NK-92 (cell line): ENCODE measurements around the gene CDC25A.
"Not testable (repeated sequence)": the region's sequence is repeated elsewhere in the genome, so short reads cannot be mapped to it uniquely, and the experiment has no call there.

Source experiments
- DNase-seq: peaks from one replicate; lab custom pipeline; 2025; ENCODE audit not compliant: unreplicated experiment; lab: John Stamatoyannopoulos, UW

CDC25A gene

DNA sequence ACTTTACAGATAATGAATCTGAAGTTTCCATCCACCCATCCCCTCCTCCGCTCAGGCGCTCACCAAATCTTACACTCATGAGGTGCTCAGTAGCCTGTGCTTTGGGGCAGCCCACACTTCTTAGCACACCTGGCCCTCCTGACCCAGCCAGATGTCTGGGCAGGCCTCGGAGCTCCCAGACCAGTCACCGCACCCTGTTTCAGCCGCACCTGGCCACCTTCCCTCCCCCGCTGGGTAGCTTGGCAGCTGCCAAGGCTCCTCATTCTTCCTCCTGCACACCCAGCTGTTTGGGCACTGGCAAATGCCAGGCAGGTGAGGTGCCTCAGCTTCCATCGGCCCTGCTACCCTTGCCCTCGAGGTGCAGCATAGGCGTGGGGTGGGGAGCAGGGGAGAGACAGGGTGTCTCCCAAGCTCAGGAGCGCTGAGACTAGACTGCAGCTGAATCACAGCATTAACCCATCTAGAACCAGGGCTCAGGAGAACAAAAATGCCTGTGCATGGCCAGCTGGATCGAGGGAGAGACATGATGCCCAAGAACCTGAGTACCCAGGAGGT, 45.8 kb downstream of the CDC25A start:
- no peak for DNase-seq

DNA sequence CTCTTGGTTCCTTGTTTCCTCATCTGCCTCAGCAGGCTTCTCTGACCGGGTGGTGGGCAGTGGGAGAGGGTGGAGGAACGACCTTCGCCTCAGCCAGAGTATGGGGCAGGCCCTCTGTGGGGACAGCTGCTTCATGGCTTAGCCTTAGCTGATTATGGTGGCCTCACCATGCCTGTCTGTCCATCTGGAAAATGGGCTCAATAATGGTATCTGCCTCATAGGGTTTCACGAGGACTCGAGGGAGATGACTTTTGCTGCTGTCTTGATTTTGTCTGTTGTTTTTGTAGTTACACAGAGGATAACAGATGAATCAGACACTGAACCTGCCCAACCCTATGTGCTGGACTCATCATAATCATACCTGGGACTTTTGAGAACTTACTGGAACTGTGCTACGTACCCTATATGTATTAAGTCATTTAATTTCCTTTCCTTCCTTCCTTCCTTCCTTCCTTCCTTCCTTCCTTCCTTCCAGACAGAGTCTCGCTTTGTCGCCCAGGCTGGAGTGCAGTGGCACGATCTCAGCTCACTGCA, 46.5 kb downstream of the CDC25A start:
- DNase-seq, result no peak

DNA sequence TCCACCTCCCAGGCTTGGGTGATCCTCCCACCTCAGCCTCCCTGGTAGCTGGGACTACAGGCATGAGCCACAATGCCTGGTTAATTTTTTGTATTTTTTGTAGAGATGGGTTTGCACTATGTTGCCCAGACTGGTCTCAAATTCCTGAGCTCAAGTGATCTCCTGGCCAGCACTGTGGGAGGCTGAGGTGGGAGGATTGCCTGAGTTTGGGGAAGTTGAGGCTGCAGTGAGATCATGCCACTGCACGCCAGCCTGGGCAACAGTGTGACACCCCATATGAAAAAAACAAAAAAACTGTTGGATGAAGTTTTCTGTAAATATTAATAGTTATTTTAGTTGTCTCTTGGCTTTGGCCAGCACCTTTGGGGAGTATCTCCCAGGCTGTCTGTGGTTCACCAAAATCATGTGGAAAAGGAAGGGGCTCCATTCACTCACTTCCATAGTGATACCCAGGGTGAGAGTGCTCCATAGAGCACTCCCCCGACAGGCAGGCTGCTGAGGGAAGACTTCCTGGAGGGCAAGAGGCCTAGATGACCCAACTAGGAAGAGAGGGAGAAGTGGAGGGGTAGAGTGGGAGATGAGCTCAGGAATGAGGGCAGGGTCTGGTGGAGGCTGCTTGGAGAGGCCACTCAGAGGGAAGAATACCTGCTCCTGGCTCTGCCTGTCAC, 47.1 kb downstream of the CDC25A start:
- no peak for DNase-seq

DNA sequence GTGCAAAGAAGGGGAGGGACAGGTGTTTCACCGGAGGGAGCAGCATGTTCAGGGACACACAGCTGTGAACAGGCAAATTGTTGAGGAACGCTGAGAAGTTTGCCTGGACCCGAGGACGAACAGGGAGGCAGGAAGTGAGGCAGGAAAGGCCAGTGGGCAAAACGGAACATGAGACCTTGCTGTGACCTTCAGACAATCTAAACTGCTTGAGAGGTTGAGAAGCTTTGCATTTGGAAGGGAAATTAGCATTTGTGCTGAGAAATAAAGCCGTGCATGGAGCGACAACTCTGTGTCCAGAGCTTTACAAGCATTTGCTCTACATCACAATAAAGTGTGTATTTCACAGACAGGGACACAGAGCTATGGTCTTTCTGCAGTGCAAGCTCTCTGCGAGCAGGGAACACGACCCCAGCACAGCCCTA, 47.9 kb downstream of the CDC25A start:
- DNase-seq, result no peak

DNA sequence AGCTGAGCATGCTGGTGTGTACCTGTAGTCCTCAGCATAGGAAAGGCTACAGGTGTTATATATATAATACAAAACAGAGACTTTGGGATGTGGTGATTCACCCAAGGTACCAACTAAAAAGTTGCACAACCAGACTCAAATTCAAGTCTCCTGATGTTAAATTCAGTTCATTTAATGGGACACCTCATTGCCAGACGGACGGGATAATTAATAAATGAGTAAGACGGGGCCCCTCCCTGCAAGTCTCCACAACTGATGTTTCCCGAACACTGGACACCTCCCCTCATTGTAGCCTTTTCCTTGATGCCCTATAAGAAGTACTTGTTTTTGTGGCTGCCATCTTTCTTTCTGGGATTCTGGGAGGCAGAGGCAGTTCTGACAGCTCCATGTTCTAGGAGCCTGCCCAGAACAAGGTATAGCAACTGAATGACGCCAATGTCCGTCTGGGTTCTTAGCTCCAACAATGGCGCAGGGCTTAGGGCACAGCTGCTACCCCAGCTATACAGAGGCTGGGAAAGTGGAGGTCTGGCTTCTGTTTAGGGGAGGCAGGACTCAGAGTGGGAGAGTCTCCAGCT, 50.7 kb downstream of the CDC25A start:
- DNase-seq, result no peak

DNA sequence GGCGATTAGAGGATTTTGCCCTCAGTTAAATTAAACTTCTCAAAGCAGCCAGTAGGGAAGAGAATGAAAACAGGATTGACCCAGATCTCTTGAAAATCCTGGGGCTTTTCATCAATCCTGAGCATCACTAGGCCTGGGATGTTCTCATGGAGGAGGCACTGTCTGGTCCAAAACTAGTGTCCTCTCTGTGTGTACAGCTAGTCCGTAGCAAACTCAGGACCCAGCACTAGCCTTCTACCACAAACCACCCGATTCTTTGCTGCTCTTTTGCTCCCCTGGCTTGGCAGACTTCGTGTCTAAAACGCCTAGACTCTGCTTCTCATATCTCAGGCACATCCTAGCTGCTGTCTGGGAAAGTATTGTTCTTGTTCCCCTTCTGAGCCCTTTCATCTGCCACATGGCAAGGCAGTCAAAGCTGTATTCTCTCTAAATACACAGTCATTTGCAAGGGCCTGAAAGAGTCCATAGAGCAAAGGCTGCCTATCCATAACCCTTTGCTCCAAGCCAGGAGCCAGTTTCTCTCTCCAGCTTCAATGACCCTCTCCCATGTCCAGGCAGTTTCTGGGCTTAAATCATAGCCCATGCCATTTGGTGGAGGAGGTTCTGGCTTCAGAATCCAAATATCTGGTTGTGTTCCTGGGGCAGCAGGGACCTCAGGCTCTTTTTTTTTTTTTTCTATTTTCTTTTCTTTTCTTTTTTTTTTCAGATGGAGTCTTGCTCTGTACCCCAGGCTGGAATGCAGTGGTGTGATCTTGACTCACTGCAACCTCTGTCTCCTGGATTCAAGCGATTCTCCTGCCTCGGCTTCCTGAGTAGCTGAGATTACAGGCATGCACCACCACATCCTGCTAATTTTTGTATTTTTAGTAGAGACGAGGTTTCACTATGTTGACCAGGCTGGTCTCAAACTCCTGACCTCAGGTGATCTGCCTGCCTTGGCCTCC, 52.4 kb downstream of the CDC25A start:
- no peak for DNase-seq

DNA sequence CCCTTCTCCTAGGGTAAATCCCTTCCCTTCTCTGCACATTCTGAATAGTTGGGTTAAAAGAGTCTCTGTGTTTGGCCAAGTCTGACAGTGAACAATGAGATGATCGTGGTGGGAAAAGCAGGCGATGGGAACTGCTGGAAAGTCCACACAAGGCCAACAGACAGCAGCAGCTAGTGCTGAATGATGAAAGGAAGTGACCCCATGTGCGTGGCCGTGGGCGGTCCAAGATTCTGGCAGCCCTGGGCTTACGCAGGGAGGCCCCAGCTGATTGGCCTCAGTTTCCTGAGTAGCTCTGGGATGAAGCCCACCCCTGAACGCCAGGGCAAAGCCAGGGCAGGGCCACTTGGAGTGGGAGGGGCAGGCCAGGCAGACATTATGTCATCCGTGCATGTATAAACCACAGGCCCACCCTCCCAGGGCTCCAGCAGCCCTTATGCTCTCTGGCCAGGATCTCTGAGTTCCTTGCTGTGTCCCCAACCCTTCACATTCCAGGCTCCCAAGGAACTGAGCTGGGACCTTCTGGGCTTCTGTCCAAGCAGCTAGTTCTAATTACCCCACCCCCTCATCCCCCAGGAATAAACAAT, 57.8 kb downstream of the CDC25A start:
- no peak for DNase-seq

DNA sequence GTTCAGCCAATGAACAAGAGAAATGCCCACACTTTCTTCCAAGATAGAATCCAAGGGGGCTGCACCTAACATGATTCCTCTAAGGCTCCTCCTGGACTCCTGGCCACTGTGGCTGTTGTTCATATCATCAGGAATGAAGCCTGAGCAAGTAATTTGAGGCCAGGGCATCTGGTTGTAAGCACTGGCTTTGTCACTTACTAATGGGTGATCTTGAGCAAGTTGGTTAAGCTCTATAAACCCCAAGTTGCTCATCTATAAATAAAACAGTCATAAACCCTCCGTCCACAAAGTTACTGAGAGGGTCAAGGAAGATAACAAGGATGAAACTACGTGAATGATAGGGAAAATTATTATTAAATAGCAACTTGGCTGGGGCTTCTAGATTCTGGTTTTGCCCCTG, 58.3 kb downstream of the CDC25A start:
- DNase-seq, result no peak

DNA sequence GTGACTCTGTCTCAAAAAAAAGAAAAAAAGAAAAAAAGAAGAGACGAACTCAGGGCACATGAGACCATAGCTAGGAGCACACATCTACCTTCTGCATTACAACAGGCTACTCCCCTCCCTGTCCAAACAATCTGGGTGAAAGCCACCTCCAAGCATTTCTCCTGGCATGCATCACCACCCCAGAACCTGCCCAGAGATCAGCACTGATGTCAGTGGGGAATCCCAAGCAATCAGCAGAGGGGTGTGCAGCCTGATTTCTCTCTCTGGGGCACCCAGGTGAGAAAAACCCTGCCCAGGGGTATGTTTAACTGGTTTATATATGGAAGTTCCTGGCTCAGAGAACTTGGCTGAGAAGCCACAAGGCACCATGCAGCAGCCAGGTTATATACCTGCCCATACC, 59.4 kb downstream of the CDC25A start:
- DNase-seq, result no peak

DNA sequence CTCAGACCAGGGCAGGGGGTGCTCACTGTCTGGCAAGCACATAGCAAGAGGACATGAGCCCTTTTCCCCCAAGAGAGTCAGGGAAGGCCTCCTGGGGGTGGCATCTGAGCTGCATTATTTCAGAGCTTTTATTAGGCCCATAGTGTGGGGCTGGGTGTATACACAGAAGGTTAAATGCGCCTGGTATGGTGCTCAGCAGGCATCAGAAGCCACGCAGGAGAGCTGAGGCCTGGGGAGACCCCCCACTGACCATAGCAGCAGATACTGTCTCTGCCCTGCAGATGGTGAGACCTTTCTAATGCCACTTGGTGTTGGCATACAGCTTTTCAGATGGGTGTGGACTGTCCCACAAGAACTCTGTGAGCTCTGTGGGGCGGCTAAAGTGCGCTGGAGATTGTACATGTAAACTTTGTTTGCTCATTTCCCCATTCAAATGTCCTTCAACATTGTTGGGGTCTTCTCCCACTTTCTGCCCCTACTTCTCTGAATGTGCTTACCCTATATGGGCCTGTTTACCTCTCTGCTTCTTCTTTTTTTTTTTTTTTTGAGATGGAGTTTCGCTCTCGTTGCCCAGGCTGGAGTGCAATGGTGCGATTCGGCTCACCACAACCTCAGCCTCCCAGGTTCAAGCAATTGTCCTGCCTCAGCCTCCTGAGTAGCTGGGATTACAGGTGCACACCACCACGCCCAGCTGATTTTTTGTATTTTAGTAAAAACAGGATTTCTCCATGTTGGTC, 62.2 kb downstream of the CDC25A start:
- no peak for DNase-seq

DNA sequence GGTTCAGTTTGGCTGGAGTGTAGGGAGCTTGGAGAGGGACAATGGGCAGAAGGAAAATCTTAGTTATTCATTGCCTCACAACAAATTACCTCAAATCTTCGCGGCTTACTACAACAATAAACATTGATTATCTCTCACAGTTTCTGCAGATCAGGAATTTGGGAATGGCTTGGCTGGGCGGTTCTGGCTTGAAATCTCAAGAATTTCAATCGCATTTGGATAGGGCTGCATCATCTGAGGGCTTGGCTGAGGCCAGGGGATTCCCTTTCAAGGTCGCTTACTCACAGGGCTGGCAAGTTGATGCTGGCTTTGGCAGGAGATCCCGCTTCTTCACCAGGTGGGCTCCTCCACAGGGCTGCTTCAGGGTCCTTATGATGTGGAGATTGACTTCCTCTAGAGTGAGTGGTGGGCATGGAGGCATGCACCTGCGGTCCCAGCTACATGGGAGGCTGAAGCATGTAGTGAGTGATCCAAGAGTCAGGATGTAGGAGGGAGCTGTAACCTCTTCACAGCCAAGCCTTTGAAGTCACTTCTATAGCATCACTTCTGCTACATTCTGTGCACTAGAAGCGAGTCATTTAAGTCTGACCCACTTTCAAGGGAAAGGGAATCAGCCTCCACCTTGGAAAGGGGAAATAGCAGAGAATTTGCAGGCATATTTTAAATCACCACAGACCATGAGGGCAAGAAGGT, 63.1 kb downstream of the CDC25A start:
- no peak for DNase-seq

DNA sequence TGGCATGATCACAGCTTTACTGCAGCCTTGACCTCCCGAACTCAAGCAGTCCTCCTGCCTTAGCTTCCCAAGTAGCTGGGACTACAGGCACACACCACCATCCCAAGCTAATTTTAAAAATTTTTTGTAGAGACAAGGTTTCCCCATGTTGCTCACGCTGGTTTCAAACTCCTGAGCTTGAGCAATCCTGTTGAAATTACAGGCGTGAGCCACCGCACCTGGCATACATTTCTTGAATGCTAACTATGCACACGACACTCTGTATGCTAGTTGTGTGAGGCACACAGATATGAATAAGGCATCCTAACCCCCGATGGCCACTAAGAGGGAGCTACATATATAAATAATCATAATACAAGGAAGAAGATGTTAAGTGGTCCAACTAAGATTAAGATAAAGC, 64.9 kb downstream of the CDC25A start:
- DNase-seq, result no peak

DNA sequence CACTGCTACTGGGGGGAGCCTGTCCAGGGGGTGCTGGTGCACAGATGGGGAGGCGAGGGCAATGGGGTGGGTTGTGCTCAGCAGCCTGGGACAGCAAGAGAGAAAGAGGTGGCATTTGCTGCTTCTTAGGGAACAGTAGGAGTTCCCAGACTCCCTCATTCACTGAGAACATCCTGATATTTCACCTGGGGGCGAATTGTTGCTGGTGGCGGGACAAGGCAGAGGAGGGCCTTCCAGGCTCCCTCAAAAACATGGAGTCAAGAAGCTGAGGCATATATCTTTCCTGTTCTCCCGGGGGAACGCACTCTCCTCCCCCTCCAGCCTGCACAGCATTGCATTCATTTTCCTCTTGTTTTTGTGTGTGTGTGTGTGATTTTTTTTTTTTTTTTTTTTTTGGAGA, 65.7 kb downstream of the CDC25A start:
- no peak for DNase-seq

DNA sequence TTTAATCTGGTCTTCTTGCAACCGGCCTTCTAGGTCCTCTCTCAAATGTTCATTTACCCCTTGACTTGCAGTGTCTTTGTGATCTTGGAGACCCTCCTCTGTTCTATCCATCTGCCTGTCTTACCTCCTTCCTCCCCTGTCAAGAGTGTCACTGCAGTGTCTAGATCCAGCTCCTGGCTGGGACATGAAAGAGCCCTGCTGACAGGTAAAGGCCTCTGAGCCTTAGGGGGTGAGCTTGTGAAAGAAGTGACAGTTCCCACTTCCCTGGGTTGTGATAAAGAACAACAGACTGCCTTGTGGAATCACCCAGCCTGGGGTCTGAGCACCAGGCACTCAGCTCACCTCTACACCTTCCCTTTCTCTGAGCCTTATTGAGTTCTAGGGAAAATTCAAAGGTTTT, 68.0 kb downstream of the CDC25A start:
- DNase-seq, result no peak

DNA sequence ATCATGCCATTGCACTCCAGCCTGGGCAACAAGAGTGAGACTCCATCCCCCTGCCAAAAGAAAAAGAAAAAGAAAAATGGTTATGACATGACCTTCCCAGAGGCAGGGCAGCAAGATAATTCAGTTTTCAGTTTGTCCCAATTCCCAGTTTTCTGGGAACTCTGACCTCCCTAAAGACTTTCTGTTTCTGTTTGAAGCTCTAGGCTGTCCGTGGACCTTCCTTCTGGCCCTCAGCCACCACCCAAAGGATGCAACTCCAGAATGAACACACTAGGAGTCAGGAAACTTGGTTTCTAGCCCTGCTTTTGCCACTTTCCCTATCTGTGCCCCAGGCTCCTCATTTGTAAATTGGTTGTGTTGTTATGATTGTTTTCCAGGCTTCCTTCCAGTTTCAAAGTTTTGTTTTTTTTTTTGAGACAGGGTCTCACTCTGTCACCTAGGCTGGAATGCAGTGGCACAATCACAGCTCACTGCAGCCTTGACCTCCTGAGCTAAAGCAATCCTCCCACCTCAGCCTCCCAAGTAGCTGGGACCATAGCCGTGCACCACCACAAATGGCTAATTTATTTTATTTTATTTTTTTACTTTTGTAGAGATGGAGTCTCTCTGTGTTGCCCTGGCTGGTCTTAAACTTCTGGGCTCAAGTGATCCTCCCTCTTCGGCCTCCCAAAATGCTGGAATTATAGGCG, 68.6 kb downstream of the CDC25A start:
- DNase-seq, result no peak

DNA sequence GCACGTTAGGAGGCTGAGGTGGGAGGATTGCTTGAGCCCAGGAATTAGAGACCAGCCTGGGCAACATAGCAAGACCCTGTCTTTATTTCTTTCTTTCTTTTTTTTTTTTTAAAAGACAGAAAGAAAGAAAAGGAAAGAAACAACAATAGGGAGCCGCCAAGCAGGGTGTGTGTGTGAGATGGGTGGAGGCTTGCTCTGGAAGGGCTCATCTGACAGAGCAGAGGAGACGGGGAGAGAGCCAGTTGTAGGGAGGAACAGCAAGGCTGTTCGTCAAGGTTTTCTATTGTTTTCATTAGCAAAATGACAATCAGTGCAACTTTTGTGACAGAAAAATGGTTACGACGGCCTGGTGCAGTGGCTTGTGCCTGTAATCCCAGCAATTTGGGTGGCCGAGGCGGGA, 69.3 kb downstream of the CDC25A start:
- DNase-seq, result no peak

DNA sequence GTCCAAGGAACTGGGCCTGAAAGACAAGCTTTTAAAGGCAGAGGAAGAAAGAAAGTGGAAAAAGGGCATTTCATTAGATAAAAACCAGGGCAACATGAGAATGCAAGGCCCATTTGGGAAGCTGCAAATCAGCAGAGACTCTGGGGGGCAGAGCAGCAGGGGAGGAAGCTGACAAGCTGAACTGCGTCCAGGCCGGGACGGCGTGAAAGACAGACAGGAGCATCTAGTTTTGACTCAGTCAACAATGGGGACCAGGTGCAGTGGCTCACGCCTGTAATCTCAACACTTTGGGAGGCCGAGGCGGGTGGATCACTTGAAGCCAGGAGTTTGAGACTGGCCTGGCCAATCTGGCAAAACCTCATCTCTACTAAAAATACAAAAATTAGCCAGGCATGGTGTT, 69.9 kb downstream of the CDC25A start:
- DNase-seq, result no peak

DNA sequence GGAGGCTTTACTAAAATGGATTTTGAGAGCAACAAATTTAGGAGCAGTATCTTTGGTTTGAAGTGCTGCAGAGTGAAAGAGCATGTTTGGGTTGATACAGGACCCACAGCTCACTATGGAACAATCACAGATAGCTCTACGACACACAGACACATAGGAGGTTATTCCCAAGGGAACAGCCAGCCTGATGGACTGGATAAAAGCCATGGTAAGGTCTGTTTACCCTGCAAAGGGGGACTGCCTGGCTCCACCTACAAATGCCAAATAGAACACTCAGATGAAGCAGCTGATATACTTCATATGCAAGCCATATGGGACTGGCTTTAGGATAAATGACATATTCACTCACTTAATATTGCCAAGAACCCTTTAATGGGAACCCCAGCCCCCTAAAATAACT, 75.4 kb downstream of the CDC25A start:
- no peak for DNase-seq

DNA sequence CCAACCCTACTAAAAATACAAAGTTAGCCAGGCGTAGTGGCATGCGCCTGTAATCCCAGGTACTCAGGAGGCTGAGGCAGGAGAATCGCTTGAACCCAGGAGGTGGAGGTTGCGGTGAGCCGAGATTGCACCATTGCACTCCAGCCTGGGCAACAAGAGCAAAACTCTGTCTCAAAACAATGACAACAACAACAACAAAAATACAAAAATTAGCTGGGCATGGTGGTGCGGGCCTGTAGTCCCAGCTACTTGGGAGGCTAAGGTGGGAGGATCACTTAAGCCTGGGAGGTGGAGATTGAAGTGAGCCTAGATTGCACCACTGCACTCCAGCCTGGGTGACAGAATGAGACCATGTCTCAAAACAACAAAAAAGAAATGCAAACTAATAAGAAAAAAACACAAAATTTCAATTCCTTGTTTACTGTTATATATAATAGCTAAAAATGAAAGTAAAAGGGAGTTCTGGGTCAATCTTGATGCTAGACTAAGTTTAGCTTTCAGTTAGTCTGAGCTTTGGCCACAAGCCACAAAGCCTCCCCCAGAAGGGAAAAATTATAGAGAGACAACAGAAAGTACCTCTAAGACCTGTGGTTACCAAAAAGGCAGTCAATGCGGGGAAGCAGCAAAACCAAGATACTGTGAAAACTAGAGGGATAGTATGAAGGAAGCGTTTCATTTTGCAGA, 76.0 kb downstream of the CDC25A start:
- DNase-seq, result not testable (repeated sequence)
